HG03060 (cell line): ENCODE measurements around the gene TALDO1.
"Not testable (repeated sequence)": the region's sequence is repeated elsewhere in the genome, so short reads cannot be mapped to it uniquely, and the experiment has no call there.

Experiments used
- ATAC-seq: cut with Tn5 transposase; IDR thresholded peaks from one replicate; pipeline ENCODE4 v1.9.1; 2021; ENCODE audit warnings: low read depth, moderate number of reproducible peaks; ENCODE audit not compliant: unreplicated experiment

TALDO1 gene

DNA sequence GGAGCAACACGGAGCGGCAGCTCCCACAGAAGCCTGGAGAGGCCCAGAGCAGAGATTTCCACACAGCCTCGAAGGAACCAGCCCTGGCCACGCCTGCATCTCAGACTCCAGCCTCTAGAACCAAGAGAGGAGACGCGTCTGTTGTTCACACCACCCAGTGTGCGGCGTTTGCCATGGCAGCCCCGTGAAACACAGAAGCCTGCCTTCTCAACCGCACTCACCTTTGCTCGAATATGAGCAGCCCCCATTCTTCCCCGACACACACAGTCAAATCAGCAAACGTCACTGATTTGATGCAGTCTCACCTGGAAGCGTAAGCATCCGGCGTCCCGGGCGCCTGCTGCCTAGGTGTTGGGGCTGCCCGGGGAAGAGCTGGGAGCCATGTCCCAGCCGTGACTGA, 14.2 kb upstream of the TALDO1 start:
- no peak for ATAC-seq

DNA sequence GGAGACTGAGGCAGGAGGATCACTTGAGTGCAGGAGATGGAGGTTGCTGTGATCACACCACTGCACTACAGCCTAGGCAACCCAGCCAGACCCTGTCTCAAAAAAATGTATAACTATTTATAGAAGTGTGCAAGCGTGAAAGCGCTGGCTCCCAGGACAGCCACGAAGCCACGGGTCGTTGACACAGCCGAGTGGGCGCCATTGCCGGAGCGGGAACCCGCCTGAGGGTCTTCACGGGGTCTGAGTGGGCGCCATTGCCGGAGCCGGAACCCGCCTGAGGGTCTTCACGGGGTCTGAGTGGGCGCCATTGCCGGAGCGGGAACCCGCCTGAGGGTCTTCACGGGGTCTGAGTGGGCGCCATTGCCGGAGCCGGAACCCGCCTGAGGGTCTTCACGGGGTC, 12.7 kb upstream of the TALDO1 start:
- not testable (repeated sequence) for ATAC-seq

DNA sequence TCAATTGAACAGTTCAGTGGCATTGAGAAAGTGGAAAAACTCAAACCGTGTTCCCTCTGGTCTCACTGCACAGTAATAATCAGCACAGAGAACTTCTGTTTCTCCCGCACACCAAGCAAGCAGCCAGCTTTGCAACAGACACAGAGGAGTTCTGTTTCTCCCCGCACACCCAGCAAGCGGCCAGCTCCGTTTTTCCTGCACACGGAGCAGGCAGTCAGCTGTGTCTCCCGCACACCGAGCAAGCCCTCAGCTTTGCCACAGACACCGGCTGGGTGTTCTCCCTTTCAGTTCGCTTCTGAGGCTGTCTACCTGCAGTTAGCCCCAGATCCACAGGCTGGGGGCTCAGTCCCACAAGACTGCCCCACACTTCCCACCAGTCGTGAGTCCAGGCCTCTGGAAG, 9.9 kb upstream of the TALDO1 start:
- ATAC-seq = no peak

DNA sequence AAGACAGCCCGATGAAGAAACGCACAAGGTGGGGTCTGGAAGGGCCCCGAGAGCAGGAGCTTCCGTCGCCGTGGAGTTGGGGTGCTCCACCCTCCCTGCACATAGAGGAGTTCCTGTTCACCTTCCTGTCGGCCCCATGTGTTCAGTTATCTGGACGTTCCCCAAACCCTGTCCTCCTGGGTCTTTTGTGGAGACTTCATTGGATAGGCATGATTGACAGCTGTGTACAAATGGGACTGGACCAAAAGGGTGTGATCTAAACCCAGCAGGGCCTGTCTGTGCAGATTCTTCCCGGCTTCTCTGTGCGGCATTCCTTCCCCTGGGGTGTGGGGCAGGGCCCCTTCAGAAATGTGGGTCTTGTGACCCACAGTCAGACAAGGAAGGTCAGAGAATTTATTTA, 9.4 kb upstream of the TALDO1 start:
- not testable (repeated sequence) for ATAC-seq

DNA sequence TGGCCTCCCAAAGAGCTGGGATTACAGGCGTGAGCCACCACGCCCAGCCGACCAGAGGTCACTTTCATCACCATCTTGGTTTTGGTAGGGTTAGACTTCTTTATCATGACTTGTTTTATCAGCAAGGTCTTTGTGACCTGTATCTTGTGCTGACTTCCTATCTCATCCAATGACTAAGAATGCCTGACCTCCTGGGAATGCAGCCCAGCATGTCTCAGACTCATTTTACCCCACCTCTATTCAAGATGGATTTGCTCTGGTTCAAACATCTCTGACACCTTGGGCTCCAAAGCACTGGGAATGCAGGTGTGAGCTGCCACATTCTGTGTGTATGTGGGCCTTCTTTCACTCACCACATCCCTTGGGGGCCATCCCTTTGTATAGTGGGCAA, 5.1 kb upstream of the TALDO1 start:
- ATAC-seq = no peak

DNA sequence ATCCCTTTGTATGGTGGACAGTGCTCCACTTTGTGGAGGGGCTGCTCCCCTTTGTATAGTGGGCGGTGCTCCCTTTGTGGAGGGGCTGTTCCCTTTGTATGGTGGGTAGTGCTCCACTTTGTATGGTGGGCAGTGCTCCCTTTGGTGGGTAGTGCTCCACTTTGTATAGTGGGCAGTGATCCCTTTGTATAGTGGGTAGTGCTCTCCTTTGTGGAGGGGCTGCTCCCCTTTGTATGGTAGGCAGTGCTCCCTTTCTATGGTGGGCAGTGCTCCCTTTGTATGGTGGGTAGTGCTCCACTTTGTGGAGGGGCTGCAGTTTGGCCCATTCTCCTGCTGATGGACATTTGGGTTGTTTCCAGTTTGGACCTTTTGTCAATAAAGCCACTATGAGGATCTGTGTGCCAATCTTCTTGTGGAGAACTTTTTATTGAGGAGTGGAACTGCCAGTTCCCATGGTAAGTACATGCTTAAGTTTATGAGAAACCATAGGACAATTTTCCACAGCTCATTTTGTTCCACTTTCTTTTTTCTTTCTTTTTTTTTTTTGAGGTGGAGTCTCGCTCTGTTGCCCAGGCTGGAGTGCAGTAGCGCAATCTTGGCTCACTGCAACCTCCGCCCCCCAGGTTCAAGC, 4.6 kb upstream of the TALDO1 start:
- ATAC-seq = no peak

DNA sequence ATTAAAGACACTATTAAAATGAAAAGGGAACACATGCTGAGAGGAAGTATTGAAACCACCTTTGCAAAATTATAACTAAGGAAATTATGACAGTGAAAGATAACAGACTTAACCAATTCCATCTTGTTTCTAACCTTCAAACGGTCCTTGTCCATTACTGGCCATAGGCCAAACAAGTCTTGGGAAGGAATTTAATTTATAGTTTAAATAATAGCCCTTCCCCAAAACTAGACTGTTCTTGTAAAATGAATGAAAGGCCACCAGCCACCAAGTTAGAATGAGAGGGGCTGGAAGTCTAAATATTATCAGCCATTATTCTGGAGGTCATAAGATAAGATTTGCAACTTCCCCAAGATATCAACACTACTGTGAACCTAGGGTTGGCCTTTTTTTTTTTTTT, 1.8 kb upstream of the TALDO1 start:
- no peak for ATAC-seq

DNA sequence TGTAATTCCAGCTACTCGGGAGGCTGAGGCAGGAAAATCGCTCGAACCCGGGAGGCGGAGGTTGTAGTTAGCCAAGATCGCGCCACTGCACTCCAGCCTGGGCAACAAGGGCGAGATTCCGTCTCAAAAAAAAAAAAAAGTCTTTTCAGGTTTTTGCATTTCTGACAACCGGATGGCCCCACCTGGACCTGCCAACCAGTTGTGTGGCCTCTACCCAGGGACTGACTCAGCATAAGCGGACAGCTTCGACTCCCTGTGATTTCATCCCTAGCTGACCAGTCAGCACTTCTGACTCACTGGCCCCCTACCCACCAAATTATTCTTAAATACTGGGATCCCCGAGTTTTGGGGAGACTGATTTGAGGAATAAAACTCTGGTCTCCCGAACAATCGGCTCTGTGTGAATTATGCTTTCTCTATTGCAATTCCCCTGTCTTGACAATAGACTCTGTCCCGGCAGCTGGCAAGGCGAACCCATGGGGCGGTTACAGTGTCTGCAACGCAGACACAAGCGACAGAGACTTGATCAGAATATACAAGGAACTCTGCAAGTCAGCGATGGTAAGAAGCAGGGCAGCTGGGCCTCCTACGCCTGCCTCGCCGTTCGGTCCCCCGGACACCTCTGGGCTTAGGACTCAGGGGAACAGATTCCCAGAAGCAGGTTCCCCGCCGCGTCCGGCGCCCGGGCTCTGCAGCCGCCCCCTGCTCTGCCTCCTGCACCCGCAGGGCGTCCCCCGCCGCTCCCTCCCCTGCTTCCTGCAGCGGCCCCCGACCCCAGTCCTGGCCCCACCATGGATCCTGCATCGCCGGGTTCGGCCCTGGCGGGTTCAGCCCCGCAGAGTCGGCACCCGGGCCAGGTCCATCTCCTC, 741 bp upstream of the TALDO1 start:
- ATAC-seq = no peak

DNA sequence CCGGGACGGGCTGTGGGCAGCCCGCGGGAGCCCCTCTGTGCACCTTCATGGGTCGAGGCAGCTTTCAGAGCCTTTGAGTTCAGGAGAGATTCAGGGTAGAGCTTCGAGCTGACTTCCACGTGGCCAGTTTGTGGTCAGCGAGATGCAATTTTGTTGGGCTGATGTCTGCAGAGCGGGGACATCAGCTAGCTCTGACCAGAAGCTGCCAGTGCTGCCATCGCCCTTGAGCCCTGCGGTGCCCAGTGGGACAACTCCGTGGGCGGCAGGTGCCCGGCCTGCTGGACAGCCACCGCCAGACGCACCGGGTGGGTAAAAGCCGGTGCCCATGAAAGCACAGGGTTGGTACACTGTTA, 719 bp downstream of the TALDO1 start:
- ATAC-seq = no peak

DNA sequence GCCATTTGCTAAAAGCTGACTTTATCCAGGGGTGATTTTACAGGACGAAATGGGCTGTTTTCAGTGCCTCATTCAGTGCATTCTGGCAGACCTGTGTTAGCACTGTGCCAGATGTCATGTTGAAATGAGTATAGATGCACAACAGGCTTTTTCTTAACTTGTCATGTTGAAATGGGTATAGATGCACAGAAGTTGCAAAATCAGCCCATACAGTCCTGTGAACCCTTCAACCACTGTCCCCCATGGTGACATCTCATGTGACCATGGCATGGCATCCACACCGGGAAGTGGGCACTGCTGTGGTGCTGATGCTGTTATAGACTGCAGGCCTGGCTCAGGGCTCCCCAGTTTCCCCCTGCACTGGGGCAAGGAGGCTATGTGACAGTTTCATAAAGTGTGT, 2.5 kb downstream of the TALDO1 start:
- no peak for ATAC-seq

DNA sequence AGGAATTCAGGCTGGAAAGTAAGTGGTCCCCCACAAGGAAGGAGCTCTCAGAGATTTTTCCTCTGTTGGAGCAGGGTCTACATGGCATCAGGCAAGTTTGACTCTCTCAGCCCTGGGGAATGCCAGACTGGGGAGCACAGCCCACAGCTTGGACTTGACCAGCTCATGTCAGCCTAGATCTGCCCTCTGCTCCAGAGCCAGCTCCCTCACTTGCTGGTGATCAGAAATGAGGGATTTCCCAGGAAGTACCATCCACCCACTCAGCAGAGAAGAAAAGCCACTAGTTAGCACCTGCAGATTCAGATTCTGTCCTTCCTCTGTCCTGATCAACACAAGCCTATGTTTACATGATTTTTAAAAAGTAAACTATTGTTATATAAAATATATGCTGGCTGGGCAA, 13.0 kb downstream of the TALDO1 start:
- no peak for ATAC-seq

DNA sequence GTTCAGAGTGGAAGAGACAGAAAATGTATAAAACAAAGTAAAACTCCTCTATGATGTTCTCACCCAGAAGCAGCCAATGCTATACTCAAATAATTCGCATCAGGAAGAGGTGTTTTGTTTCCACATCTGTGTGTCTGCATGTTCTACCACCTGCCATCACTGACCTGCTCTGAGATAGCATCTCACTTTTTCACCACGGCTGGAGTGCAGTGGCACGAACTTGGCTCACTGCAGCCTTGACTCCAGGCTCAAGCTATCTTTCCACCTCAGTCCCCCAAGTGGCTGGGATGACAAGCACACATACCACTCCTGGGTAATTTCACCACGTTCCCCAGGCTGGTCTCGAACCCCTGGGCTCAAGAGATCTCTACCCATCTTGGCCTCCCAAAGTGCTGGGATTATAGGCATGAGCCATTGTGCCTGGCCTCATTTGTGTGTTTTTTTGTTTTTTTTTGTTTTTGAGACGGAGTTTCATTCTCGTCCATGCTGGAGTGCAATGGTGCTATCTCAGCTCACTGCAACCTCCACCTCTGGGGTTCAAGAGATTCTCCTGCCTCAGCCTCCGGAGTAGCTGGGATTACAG, 14.4 kb downstream of the TALDO1 start:
- no peak for ATAC-seq

DNA sequence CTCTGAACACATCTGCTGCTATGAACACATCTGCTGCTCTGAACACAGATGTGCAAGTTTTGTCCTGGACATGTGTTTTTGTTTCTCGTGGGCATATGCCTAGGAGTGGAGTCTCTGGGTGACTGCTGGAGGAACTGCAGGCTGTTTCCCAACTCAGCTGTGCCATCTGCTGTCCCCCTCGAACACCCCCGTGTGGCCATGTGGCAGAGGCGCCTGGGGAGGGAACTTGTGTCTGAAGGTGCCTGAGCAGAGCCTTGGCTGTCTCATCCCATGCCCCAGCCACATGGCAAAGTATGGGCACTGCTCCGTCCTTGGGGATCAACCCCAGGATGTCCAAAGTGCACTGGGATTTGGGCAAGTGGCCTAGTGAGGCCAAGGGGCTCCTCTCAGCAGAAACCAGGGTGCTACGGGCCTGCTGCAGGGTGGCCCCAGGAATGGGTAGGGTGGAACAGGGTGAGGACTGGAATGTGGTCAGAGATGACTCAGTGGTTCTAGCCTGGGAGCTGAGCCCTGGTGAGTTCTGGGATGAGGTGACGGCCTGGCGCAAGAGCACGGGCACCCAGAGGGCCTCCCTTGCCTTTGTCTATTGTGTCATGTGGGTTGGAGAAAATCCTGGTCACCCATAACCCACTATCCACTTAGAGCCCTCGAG, 15.3 kb downstream of the TALDO1 start:
- ATAC-seq = no peak

DNA sequence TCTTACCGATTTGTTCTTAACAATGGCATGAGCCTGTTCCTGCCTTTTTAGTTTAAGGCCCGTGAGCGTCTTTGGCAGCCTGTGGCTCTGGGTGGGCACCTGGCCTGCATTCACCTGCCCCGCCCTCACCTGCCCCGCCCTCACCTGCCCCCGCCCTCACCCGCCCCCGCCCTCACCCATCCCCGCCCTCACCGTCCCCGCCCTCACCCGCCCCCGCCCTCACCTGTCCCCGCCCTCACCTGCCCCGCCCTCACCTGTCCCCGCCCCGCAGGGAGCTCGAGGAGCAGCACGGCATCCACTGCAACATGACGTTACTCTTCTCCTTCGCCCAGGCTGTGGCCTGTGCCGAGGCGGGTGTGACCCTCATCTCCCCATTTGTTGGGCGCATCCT, 15.8 kb downstream of the TALDO1 start:
- no peak for ATAC-seq

DNA sequence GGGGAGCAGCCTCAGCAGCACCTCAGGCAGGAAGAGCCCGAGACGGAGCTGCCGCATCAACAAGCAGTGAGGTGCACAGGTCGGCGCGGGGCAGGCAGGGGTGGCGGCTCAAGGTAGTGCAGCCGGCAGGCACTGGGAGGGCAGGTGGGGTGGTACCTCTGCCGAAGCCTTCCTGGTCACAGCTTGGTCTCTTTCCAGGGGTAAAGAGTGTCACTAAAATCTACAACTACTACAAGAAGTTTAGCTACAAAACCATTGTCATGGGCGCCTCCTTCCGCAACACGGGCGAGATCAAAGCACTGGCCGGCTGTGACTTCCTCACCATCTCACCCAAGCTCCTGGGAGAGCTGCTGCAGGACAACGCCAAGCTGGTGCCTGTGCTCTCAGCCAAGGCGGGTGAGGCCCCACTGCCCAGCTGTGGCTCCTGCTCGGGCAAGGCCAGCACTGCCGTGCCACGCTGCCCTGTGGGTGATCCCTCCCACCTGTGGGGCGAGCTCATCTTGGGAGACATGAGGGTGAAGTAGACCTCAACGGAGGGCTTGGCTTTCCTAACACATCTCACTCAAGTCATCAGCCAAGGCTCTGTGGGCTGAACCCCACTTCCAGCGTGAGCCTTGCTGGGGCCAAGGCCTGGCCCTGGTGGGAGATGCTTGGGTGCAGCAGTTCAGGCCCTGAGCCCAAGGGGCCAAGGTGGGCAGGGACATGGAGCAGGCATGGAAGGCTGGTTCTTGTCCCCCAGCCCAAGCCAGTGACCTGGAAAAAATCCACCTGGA, 16.5 kb downstream of the TALDO1 start:
- ATAC-seq = no peak

DNA sequence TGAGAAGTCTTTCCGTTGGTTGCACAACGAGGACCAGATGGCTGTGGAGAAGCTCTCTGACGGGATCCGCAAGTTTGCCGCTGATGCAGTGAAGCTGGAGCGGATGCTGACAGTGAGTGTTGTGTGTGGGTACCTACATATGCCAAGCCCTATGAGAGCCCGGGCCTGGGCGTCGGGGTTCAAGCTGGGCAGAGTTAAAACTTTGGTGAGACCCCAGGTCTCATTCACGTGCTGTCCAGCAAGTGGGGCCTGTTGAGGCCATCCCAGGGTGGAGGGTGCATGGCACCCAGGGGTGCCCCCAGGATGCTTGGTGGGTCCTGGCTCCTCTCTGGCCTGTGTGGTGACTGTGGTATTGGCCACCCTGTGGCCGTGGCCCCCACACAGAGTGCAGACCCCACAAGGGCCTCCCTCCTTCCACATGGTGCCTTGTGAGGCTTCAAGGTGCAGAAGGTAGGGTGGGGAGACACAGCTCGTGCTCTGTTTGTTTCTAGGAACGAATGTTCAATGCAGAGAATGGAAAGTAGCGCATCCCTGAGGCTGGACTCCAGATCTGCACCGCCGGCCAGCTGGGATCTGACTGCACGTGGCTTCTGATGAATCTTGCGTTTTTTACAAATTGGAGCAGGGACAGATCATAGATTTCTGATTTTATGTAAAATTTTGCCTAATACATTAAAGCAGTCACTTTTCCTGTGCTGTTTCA, 17.2 kb downstream of the TALDO1 start:
- no peak for ATAC-seq

DNA sequence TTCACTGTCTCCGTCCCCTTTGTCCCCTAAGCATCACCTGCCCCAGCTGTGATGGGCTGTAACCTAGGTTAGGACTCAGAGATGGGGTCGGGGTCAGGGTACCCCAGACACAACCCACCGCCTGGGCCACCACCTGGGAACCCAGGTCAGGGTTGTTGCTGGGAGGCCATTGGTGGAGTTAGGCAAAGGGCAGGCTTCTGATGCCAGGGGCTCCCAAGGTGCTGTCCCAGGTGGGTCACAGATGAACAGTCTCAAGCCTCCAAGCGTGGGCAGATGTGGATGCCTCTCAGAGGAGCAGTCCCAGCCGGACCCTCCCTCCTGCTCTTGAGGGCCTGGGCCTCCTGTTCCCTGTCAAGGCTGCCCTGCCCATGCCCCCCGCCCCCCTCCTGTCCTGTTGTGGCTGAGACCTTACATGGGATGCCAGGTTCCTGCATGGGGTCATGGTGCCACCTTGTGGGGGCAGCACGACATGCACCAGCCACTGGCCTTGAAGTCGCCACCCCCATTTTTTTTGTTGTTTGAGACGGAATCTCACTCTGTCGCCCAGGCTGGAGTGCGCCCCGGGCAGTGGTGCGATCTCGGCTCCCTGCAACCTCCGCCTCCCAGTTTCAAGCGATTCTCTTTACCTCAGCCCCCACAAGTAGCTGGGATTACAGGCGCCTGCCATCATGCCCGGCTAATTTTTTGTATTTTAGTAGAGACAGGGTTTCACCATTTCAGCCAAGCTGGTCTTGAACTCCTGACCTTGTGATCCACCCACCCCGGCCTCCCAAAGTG, 17.9 kb downstream of the TALDO1 start:
- ATAC-seq = no peak

DNA sequence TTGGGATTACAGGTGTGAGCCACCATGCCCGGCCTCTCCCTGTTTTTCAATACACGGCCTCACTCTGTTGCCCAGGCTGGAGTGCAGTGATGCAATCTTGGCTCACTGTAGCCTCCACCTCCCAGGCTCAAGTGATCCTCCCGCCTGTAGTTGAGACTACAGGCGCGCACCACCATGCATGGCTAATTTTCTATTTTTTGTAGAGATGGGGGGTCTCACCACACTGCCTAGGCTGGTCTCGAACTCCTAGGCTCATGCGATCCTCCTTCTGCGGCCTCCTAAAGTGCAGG, 18.5 kb downstream of the TALDO1 start:
- no peak for ATAC-seq

DNA sequence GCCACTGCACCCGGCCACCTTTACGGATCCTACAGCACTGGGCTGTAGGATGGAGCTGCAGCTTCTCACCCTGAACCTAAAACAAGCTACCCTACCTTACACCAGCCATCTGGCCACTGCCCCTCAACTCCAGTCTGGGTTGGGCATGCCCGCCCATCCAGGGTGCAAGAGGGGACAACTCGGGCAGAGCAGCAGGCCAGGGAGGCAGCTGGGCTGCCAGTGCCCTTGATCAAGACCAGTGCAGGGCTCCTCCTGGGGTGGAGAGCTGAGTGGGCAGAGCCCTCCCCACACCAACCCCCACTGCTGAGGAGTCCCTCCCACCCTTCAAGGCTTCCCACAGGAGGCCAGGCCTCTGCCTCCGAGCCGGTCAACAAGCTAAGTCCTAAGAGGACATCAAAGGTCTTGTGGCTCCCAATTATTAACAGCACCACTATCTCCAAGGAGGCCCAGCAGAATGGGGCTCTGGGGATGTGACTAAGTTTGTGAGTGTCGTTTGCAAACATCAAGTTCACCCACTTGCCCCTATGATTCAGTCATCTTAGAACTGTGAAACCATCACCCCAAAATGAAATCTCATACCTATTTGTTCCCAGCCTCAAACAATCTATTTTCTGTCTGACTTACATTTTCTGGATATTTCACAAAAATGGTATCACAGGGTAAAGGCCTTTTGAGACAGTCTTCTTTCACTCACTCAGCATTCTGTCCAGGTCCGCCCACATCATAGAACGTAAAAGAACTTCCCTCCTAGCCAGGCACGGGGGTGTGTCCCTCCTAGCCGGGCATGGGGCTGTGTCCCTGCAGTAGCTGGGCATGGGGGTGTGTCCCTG, 19.1 kb downstream of the TALDO1 start:
- no peak for ATAC-seq
